Activated T-helper 2 cell treated with anti-CD3 and anti-CD28 coated beads, Interferon-gamma antibody, Interleukin-2, Interleukin-4, amounts not matched to agents 10 μg/mL and 5 μg/mL and 100 μg/mL, durations not matched to agents 14 hours and 24 hours and 36 hours (primary cell): ENCODE data around the gene AJAP1. TPM values are rescaled to one million over a fixed set of nuclear protein-coding genes. Genes with fewer than 3 reads are reported as not detected.
"Not testable (repeated sequence)": the region's sequence is repeated elsewhere in the genome, so short reads cannot be mapped to it uniquely, and the experiment has no call there.

Experiments used
- DNase-seq: peaks from one replicate; pipeline ENCODE4 v3.0.0; 2021; ENCODE audit warnings: low spot score
- H3K27ac Mint-ChIP-seq: one replicate; pipeline ENCODE4 v1.8.0; 2021; ENCODE audit warnings: mixed read lengths
- H3K27me3 Mint-ChIP-seq: one replicate; pipeline ENCODE4 v1.8.0; 2021; ENCODE audit warnings: low read depth, mixed read lengths
- H3K36me3 Mint-ChIP-seq: one replicate; pipeline ENCODE4 v1.8.0; 2021; ENCODE audit warnings: low read depth, mixed read lengths
- H3K4me1 Mint-ChIP-seq: one replicate; pipeline ENCODE4 v1.8.0; 2021; ENCODE audit warnings: low read depth, mixed read lengths
- H3K4me3 Mint-ChIP-seq: one replicate; pipeline ENCODE4 v1.8.0; 2021; ENCODE audit warnings: low read depth, mild to moderate bottlenecking, moderate library complexity, mixed read lengths
- H3K9me3 Mint-ChIP-seq: one replicate; pipeline ENCODE4 v1.8.0; 2021; ENCODE audit warnings: mixed read lengths
- intact Hi-C: fragments of 100-400 bp; cut with micrococcal nuclease; formaldehyde crosslinking; loops from one replicate; pipeline ENCODE4 v1.15.1; 2023
- total RNA-seq: library from RNA; stranded (reverse); gene quantifications from 2 replicates; pipeline ENCODE4 v1.2.3, GENCODE V29; 2022

Gene AJAP1
- total RNA-seq: not detected in 2 replicates

DNA sequence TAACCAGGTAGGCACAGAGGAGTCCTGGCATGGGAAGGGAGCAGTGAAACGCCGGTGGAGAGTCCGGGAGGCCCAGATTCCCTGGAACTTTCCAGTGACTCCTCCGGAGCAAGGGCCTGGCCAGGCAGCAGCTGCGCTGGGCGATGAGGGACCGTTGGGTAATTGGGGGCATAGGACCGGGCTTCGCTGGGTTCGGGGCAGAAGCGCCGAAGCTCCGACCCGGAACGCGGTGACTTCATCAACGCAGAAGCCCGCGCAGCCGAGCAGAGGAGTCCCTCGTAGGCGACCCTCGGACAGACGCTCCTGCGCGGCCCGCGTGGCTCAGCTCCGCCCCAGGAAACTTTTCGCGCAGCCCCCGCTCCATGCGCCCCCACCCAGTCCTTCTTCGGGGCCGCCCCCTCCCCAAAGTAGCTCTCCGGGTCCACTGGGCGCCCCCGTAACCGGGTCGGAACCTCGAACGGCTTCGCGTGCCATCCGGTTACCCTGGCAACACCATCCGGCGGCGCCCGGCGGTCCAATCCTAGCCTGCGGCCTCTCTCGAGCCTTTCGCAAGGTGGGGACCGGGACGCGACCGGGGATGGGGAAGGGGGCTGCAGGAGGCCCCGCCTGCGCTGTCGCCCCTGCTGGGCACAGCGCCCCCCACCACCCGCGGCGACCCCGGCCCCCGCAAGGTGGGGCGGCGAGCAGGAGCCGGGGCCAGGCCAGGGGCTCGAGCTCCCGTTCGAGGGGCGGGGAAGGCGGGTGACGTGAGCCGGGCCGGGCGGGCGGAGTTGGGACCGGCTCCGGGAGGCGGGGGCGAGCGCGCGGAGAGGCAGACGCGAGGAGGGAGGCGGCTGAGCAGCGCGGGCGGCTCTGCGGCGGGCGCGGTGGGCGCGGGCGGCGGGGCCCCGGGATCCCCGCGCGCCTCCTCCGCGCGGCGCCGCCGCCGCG is at the start of gene AJAP1:
Gene AJAP1, plus strand, starts transcription at position 814 of the 930 bp plus-strand sequence. CDS start 817 bp downstream, outside the sequence.
- Mint-ChIP-seq H3K9me3 (no peaks in the 10 kb centered on the region), H3K4me3 (no peak within 1 kb of the TSS), H3K27ac (no peak within 1 kb of the TSS), H3K4me1 (peaks cover 2% of the 10 kb centered on the region), H3K27me3 (peaks cover 38% of the 10 kb centered on the region), H3K36me3 (no peaks in the 10 kb centered on the region)
- DNase-seq: no peak
- intact Hi-C loops: loop anchor here (5.0 kb wide), 1 partner anchor 742 kb away; no protein-coding TSS in a partner anchor

DNA sequence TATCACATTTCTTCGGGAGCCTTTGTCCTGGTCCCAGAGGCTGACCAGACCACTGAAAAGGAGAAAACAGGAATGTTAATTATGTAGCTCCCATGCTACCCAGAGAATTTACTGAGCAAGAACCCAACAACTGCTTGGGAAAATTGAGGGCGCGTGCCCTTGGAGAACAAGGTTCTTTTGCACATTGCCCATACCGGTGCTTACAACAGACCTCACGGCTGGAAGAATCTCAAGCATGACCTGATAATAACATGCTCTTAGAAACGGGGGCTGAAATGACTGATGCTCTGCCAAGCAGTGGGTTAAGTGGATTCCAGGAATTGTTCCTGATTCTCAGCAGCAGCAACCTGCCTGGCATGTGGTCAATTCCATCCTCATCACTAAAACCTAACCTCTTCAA is 49.3 kb upstream of the AJAP1 start:
- no peak for DNase-seq
- no peaks in the 10 kb centered on the region for H3K36me3 Mint-ChIP-seq
- no peak overlapping the region for H3K27ac Mint-ChIP-seq
- intact Hi-C loops: no loop called here
- H3K27me3 Mint-ChIP-seq: peaks cover 7% of the 10 kb centered on the region
- H3K9me3 Mint-ChIP-seq: peaks cover 14% of the 10 kb centered on the region
- H3K4me3 Mint-ChIP-seq: no peak overlapping the region
- H3K4me1 Mint-ChIP-seq: no peaks in the 10 kb centered on the region

GRCh38 chr1:4611563-4612341 is 42.7 kb upstream of the AJAP1 start:
- H3K27ac Mint-ChIP-seq: no peak overlapping the region
- H3K27me3 Mint-ChIP-seq: no peaks in the 10 kb centered on the region
- intact Hi-C loops: no loop called here
- no peak for DNase-seq
- no peaks in the 10 kb centered on the region for H3K4me1 Mint-ChIP-seq
- no peak overlapping the region for H3K4me3 Mint-ChIP-seq
- H3K36me3 Mint-ChIP-seq: no peaks in the 10 kb centered on the region
- peaks cover 28% of the 10 kb centered on the region for H3K9me3 Mint-ChIP-seq

- DNase-seq: no peak
- no peak overlapping the region for H3K4me3 Mint-ChIP-seq
- H3K27me3 Mint-ChIP-seq: no peaks in the 10 kb centered on the region
- no peak overlapping the region for H3K27ac Mint-ChIP-seq
- no peaks in the 10 kb centered on the region for H3K4me1 Mint-ChIP-seq
- no peaks in the 10 kb centered on the region for H3K36me3 Mint-ChIP-seq
- H3K9me3 Mint-ChIP-seq: peaks cover 28% of the 10 kb centered on the region
- intact Hi-C loops: no loop called here
Measured at GRCh38 chr1:4612991-4613390, 41.4 kb upstream of the AJAP1 start.

DNA sequence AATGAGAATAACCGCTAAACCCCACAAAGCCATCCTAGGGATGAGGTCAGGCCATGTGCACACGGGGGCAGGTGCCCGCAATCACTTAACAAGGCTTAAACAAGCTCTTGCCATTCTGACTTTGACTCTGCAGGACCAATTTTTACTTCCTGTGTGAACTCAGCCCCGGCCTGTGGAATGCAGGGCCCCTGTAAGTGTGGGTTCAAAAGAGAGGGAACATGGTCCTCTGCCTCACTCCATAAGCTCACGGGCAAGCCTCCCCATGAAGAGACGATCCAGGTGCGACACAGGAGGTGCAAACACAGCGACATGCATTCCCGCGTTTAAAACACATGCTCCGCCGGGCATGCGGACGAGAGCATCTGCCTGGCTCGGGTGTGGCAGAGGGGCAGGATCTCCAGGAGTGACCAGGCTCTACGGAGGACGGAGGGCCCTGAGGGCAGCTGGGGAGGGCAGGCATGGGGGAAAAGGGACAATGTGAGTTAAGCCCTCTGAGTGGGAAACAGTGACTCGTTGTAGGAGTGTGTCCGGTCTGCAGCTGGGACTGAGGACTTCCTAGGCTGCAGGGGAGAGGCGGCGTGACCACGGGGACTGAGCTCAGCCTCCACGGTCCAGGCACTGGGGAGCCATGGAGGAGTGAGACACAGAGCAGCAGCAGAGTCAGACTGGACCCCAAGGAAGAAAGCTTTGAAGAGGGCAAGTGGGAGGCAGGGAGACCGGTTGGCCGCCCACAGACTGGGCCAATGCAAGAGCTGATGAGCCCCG is 40.6 kb upstream of the AJAP1 start:
- Mint-ChIP-seq H3K27me3 (no peaks in the 10 kb centered on the region), H3K9me3 (peaks cover 23% of the 10 kb centered on the region), H3K4me3 (no peak overlapping the region), H3K4me1 (no peaks in the 10 kb centered on the region), H3K27ac (no peak overlapping the region), H3K36me3 (no peaks in the 10 kb centered on the region)
- DNase-seq: no peak
- intact Hi-C loops: no loop called here

DNA sequence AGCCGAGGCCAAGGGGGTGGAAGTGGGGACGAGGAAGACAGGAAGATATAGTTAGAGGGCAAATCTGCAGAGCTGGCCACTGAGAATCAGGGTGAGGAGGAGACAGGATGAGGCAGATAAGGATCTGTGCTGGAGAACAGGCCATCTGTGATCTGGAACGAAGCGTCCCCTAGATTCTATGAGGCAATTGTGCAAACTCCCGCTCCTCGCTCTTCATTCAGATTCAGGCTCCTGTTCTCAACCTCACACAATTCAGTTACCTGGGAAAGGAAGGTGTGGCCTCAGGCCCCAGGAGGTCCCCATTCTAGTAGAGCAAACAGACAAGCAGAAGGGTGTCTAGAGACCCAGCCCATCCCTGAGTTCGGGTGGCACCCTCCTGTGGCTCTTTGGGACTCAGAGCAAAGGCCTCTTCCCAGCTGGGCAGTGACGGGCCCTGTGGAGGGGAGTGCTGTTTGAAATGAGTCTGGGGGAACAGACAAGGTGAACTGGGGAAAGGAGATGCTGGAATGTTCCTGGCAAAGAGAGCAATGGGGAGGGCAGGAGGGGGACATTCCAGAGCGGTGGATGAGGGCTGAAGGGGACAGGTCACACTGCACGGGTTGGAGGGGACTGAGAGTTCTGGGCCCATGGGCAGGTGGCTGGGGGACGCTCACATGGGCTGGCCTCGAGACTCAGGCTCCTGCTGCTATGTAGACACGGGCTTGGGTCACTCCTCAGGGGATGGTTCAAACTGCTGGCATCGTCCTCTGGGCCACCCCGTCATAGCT is 39.9 kb upstream of the AJAP1 start:
- Mint-ChIP-seq H3K36me3 (no peaks in the 10 kb centered on the region), H3K4me1 (no peaks in the 10 kb centered on the region), H3K27me3 (no peaks in the 10 kb centered on the region), H3K9me3 (peaks cover 17% of the 10 kb centered on the region), H3K27ac (no peak overlapping the region), H3K4me3 (no peak overlapping the region)
- intact Hi-C loops: no loop called here
- DNase-seq: no peak

DNA sequence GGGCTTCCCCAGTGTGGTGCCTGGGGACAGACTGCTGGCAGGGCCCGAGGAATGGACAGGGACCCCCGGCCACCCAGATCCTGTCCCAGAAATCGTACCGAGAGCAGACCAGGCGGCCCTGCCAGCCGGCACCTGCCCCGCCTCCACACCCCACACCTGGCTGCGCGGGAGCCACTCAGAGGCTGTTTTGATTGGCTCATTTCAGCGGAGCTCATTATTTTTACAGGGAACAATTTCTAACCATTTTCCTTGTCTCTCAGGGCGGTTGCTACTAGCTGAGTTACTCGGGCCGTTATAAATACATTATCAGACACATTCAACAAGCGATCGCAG is 39.3 kb upstream of the AJAP1 start:
- no peak overlapping the region for H3K4me3 Mint-ChIP-seq
- H3K27me3 Mint-ChIP-seq: no peaks in the 10 kb centered on the region
- H3K27ac Mint-ChIP-seq: no peak overlapping the region
- no peaks in the 10 kb centered on the region for H3K4me1 Mint-ChIP-seq
- no peak for DNase-seq
- no peaks in the 10 kb centered on the region for H3K36me3 Mint-ChIP-seq
- intact Hi-C loops: no loop called here
- peaks cover 14% of the 10 kb centered on the region for H3K9me3 Mint-ChIP-seq

DNA sequence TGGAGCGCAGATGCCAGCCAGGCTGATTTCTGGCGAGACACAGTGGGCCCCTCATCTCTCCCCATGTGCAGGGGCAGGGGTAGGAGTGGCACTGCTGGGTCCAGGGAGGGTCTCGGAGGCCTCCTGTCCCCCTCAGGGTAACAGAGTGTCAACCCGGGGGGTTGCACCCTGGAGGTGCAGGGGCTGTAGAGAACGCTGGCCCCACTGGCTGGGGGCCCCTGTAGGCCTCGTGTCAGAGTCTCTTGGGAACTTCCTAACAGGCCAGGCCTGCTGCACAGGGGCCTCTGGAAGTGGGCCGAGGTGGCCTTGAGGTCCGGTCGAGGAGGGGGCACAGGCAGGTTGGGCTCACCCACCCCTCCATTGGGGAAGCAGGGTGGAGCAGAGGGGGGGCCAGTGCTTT is 38.9 kb upstream of the AJAP1 start:
- Mint-ChIP-seq H3K9me3 (peaks cover 10% of the 10 kb centered on the region), H3K27ac (no peak overlapping the region), H3K4me3 (no peak overlapping the region), H3K36me3 (no peaks in the 10 kb centered on the region), H3K27me3 (no peaks in the 10 kb centered on the region), H3K4me1 (no peaks in the 10 kb centered on the region)
- intact Hi-C loops: no loop called here
- DNase-seq: no peak

DNA sequence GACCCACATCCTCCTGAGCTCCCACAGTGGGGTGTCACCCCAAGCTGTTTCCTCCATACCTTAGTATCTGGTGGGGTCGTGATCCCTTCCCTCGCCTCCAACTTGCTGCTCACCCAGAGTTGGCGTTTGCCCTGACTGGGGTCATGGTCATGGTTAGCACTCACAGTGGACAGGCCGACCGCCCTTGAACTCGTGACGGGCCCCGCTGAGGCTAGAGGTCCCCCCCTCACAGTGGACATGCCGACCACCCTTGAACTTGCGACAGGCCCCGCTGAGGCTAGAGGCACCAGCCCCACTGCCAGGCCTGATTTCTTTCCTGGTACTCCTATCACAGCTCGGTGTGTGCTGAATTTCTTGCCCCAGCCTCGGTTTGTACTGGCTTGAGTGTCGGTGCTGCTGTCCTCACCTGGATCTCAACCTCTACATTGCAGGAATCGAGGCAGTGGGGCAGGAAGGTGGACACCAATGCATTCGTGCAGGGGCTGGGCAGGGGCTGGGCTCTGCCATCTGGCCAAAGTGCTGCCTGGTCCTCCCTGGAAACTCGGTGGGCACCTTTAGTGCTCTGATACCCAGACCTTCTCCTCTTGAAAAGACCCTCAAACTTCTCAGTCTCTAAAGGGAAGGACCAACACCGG is 37.5 kb upstream of the AJAP1 start:
- no peak for DNase-seq
- Mint-ChIP-seq H3K9me3 (peaks cover 3% of the 10 kb centered on the region), H3K27ac (no peak overlapping the region), H3K36me3 (no peaks in the 10 kb centered on the region), H3K27me3 (no peaks in the 10 kb centered on the region), H3K4me3 (no peak overlapping the region), H3K4me1 (peaks cover 5% of the 10 kb centered on the region)
- intact Hi-C loops: no loop called here

GRCh38 chr1:4617506-4617905 is 36.9 kb upstream of the AJAP1 start:
- H3K4me3 Mint-ChIP-seq: no peak overlapping the region
- H3K27ac Mint-ChIP-seq: no peak overlapping the region
- no peak for DNase-seq
- H3K9me3 Mint-ChIP-seq: no peaks in the 10 kb centered on the region
- no peaks in the 10 kb centered on the region for H3K36me3 Mint-ChIP-seq
- H3K27me3 Mint-ChIP-seq: no peaks in the 10 kb centered on the region
- intact Hi-C loops: no loop called here
- peaks cover 8% of the 10 kb centered on the region for H3K4me1 Mint-ChIP-seq

DNA sequence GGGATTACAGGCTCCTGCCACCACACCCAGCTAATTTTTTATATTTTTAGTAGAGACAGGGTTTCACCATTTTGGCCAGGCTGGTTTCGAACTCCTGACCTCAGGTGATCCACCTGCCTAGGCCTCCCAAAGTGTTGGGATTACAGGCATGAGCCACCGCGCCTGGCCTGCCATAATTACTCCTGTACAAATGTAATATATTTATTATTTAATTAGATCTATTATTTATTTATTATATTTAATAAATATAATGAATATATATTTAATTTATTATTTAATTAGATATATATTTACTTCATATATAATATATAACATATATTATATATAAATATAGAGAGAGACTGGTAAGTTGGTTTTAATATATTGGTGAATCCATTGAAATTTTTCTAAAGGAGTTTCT is 35.6 kb upstream of the AJAP1 start:
- H3K27me3 Mint-ChIP-seq, H3K4me3 Mint-ChIP-seq, H3K4me1 Mint-ChIP-seq, H3K9me3 Mint-ChIP-seq, H3K36me3 Mint-ChIP-seq, intact Hi-C loops, DNase-seq, H3K27ac Mint-ChIP-seq: not testable (repeated sequence)

DNA sequence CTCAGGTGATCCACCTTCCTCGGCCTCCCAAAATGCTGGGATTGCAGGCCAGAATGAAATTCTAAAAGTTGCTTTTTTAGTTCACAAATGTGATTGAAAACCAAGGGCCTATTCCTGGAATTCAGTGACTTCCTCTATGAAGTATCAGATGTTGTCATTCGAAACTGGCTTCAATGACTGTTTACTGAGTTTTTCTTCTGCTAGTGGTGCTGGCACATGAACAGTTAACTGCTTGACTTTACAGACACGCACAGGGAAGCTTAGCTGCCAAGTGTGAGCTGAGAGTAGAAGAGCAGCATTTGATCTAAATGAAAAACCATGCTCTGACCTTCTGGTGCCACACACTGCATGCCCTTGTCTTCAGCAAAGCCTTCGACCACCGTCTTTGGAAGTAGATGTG is 32.8 kb upstream of the AJAP1 start:
- no peaks in the 10 kb centered on the region for H3K36me3 Mint-ChIP-seq
- DNase-seq: no peak
- H3K27me3 Mint-ChIP-seq: no peaks in the 10 kb centered on the region
- H3K4me3 Mint-ChIP-seq: no peak overlapping the region
- intact Hi-C loops: no loop called here
- no peak overlapping the region for H3K27ac Mint-ChIP-seq
- H3K4me1 Mint-ChIP-seq: peaks cover 8% of the 10 kb centered on the region
- no peaks in the 10 kb centered on the region for H3K9me3 Mint-ChIP-seq
